SK-N-SH (cell line): ENCODE measurements around the gene GSPT2. TPM values are rescaled to one million over a fixed set of nuclear protein-coding genes. Genes with fewer than 3 reads are reported as not detected.

ENCODE experiments used
- CTCF ChIA-PET: fragments of 300-600, 350-600 bp; formaldehyde crosslinking; extraction: SDS; loops from one replicate; lab custom pipeline; 2021; lab: Yijun Ruan, JAX
- POLR2A ChIA-PET: fragments of 350-600 bp; sonication (Branson Sonifier 250); formaldehyde crosslinking; extraction: SDS; loops from one replicate; lab custom pipeline; 2020; ENCODE audit warnings: antibody characterized with exemption, inconsistent platforms; lab: Yijun Ruan, JAX
- DNase-seq: peaks from one replicate; pipeline ENCODE4 v3.0.0; 2012
- H2AFZ ChIP-seq: fragments of 200-600 bp; sonication (generic); 2 replicates; pipeline ENCODE4 v1.8.1; 2016; ENCODE audit warnings: antibody characterized with exemption, mild to moderate bottlenecking, low read depth
- H3F3A ChIP-seq: fragments of 200-600 bp; sonication (generic); replicated peaks from 2 replicates; pipeline ENCODE3; 2016; ENCODE audit warnings: antibody characterized with exemption, mild to moderate bottlenecking; ENCODE audit not compliant: insufficient read depth
- H3K27ac ChIP-seq, 2 experiments: fragments of 200-500 bp in 1 of 2; fragments of 200-600 bp in 1 of 2; sonication (Bioruptor generic) in 1 of 2; sonication (generic), shearing (Covaris generic) in 1 of 2; 2 replicates each; pipeline versions ENCODE4 v1.5.1 to v1.6.1; 2014 to 2016; ENCODE audit warnings: low read depth in 2 of 2, inconsistent platforms in 1 of 2, low read length in 1 of 2, mild to moderate bottlenecking in 1 of 2, mixed read lengths in 1 of 2
- H3K27me3 ChIP-seq: fragments of 200-600 bp; sonication (generic), shearing (Covaris generic); 2 replicates; pipeline ENCODE4 v1.6.1; 2016; ENCODE audit warnings: mixed run types; ENCODE audit not compliant: insufficient read depth
- H3K36me3 ChIP-seq, 2 experiments: fragments of 200-500 bp in 1 of 2; fragments of 200-600 bp in 1 of 2; sonication (Bioruptor generic) in 1 of 2; sonication (generic) in 1 of 2; replicated peaks in 1 of 2; 2 replicates each; pipeline versions ENCODE3 to v1.5.1; 2014 to 2016; ENCODE audit warnings: low read length in 1 of 2, mild to moderate bottlenecking in 1 of 2; ENCODE audit not compliant: insufficient read depth in 2 of 2, control insufficient read depth in 1 of 2
- H3K4me1 ChIP-seq, 2 experiments: fragments of 200-500 bp in 1 of 2; fragments of 200-600 bp in 1 of 2; sonication (Bioruptor generic) in 1 of 2; sonication (generic), shearing (Covaris generic) in 1 of 2; 2 replicates each; pipeline versions ENCODE4 v1.5.1 to v1.6.1; 2014 to 2016; ENCODE audit warnings: low read depth in 1 of 2, low read length in 1 of 2, mixed run types in 1 of 2; ENCODE audit not compliant: insufficient read depth in 2 of 2, control insufficient read depth in 1 of 2
- H3K4me2 ChIP-seq: fragments of 200-600 bp; sonication (generic), shearing (Covaris generic); 2 replicates; pipeline ENCODE4 v1.6.1; 2017; ENCODE audit warnings: mixed run types
- H3K4me3 ChIP-seq, 2 experiments: fragments of 200-500 bp in 1 of 2; fragments of 200-600 bp in 1 of 2; sonication (Bioruptor generic) in 1 of 2; sonication (generic), shearing (Covaris generic) in 1 of 2; 2 replicates each; pipeline versions ENCODE4 v1.5.1 to v1.8.1; 2014 to 2016; ENCODE audit warnings: low read depth in 2 of 2, inconsistent platforms in 1 of 2, low read length in 1 of 2, mild to moderate bottlenecking in 1 of 2, mixed read lengths in 1 of 2, moderate library complexity in 1 of 2
- H3K79me2 ChIP-seq: fragments of 200-600 bp; sonication (generic); 2 replicates; pipeline ENCODE4 v1.8.1; 2017; ENCODE audit warnings: mild to moderate bottlenecking; ENCODE audit not compliant: insufficient read depth
- H3K9ac ChIP-seq: fragments of 200-600 bp; sonication (generic); 2 replicates; pipeline ENCODE4 v1.6.1; 2017; ENCODE audit warnings: mixed run types
- H3K9me2 ChIP-seq: fragments of 200-600 bp; sonication (generic); 2 replicates; pipeline ENCODE4 v1.6.1; 2017; ENCODE audit warnings: mixed run types
- H3K9me3 ChIP-seq: fragments of 200-600 bp; sonication (generic); 2 replicates; pipeline ENCODE4 v1.6.1; 2017; ENCODE audit warnings: mixed run types, mild to moderate bottlenecking, moderate library complexity
- H4K20me1 ChIP-seq: fragments of 200-600 bp; sonication (generic); 2 replicates; pipeline ENCODE4 v1.6.1; 2017; ENCODE audit warnings: mild to moderate bottlenecking, mixed run types; ENCODE audit not compliant: insufficient read depth
- FOXJ3 ChIP-seq: sonication (generic); formaldehyde crosslinking; IDR thresholded peaks from 2 replicates; pipeline ENCODE4 v1.5.1; 2020; ENCODE audit warnings: mild to moderate bottlenecking, missing genetic modification reagents
- GATA2 ChIP-seq: sonication (generic); formaldehyde crosslinking; IDR thresholded peaks from 2 replicates; pipeline ENCODE4 v1.5.0; 2020; ENCODE audit warnings: mild to moderate bottlenecking, missing genetic modification reagents
- TEAD4 ChIP-seq: IDR thresholded peaks from 2 replicates; pipeline ENCODE4 v1.4.0; 2012; ENCODE audit warnings: mild to moderate bottlenecking, borderline replicate concordance; ENCODE audit not compliant: insufficient read depth
- WGBS: methylation state at CpG from one replicate; pipeline ENCODE4 v1.1.6; 2017; ENCODE audit warnings: low lambda C conversion rate; 5-methylcytosine and 5-hydroxymethylcytosine counted together
- polyA plus RNA-seq, 3 experiments: library from polyadenylated mRNA; depleted of rRNA; stranded (reverse); fragments of >200 nt; gene quantifications; 2 replicates each; pipeline ENCODE4 v1.2.3, GENCODE V29; 2012
- TF ChIP-seq, protein P1 (sequence below): fragments of 200-600 bp; sonication (generic); IDR thresholded peaks from 2 replicates; pipeline ENCODE4 v1.6.1; 2017; ENCODE audit warnings: antibody characterized with exemption, mild to moderate bottlenecking, moderate library complexity
- TF ChIP-seq, protein P2 (sequence below): IDR thresholded peaks from 2 replicates; pipeline ENCODE4 v1.6.1; 2012; ENCODE audit warnings: mild to moderate bottlenecking, low read depth, low read length, moderate library complexity

Gene GSPT2
- polyA plus RNA-seq, 1 of the 3 experiments (the other 2 are of a cell fraction) = 2.5 TPM

- no peaks in the 10 kb centered on the region for H3K9me2 ChIP-seq
- H3F3A ChIP-seq = no peaks in the 10 kb centered on the region
- no peaks in the 10 kb centered on the region for H3K79me2 ChIP-seq
- CTCF ChIA-PET = no interaction called here
- WGBS = 11% methylated on average over 3 of the region's 3 CpGs
- POLR2A ChIA-PET = no interaction called here
- DNase-seq = no peak
- no peak overlapping the region for H3K4me3 ChIP-seq
- no peak overlapping the region for H3K9ac ChIP-seq
- H3K27ac ChIP-seq = no peak overlapping the region
- no peaks in the 10 kb centered on the region; the same call in 1 of the 2 replicates for H3K27me3 ChIP-seq
- no peaks in the 10 kb centered on the region for H4K20me1 ChIP-seq
- no peaks in the 10 kb centered on the region for H3K4me1 ChIP-seq
- no peak for TF ChIP-seq TEAD4
- H3K9me3 ChIP-seq = no peaks in the 10 kb centered on the region
- no peaks in the 10 kb centered on the region for H3K36me3 ChIP-seq
- H3K4me2 ChIP-seq = no peak overlapping the region
- H2AFZ ChIP-seq = no peak overlapping the region
These were observed 36.1 kb downstream of the GSPT2 start for GRCh38 chrX:51779306-51779705.

GRCh38 chrX:51795136-51795535, 51.9 kb downstream of the GSPT2 start:
- Histone ChIP-seq H2AFZ (no peak overlapping the region), H3K9me2 (no peaks in the 10 kb centered on the region), H4K20me1 (no peaks in the 10 kb centered on the region), H3K79me2 (no peaks in the 10 kb centered on the region), H3K4me2 (no peak overlapping the region), H3K9ac (no peak overlapping the region), H3F3A (no peaks in the 10 kb centered on the region), H3K4me3 (no peak overlapping the region), H3K9me3 (no peaks in the 10 kb centered on the region), H3K4me1 (no peaks in the 10 kb centered on the region), H3K27ac (no peak overlapping the region), H3K27me3 (peaks cover 7% of the 10 kb centered on the region; the same call in 1 of the 2 replicates), H3K36me3 (no peaks in the 10 kb centered on the region)
- DNase-seq = no peak
- ChIA-PET CTCF (no interaction called here), POLR2A (no interaction called here)
- 28% methylated on average over 2 of the region's 2 CpGs for whole genome bisulfite sequencing
- TF ChIP-seq, protein P1, sequence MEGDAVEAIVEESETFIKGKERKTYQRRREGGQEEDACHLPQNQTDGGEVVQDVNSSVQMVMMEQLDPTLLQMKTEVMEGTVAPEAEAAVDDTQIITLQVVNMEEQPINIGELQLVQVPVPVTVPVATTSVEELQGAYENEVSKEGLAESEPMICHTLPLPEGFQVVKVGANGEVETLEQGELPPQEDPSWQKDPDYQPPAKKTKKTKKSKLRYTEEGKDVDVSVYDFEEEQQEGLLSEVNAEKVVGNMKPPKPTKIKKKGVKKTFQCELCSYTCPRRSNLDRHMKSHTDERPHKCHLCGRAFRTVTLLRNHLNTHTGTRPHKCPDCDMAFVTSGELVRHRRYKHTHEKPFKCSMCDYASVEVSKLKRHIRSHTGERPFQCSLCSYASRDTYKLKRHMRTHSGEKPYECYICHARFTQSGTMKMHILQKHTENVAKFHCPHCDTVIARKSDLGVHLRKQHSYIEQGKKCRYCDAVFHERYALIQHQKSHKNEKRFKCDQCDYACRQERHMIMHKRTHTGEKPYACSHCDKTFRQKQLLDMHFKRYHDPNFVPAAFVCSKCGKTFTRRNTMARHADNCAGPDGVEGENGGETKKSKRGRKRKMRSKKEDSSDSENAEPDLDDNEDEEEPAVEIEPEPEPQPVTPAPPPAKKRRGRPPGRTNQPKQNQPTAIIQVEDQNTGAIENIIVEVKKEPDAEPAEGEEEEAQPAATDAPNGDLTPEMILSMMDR = no peak
- TF ChIP-seq GATA2 (CRISPR knock-in tag) = no peak
- no peak for TF ChIP-seq FOXJ3 (CRISPR knock-in tag)
- TF ChIP-seq, protein P2, sequence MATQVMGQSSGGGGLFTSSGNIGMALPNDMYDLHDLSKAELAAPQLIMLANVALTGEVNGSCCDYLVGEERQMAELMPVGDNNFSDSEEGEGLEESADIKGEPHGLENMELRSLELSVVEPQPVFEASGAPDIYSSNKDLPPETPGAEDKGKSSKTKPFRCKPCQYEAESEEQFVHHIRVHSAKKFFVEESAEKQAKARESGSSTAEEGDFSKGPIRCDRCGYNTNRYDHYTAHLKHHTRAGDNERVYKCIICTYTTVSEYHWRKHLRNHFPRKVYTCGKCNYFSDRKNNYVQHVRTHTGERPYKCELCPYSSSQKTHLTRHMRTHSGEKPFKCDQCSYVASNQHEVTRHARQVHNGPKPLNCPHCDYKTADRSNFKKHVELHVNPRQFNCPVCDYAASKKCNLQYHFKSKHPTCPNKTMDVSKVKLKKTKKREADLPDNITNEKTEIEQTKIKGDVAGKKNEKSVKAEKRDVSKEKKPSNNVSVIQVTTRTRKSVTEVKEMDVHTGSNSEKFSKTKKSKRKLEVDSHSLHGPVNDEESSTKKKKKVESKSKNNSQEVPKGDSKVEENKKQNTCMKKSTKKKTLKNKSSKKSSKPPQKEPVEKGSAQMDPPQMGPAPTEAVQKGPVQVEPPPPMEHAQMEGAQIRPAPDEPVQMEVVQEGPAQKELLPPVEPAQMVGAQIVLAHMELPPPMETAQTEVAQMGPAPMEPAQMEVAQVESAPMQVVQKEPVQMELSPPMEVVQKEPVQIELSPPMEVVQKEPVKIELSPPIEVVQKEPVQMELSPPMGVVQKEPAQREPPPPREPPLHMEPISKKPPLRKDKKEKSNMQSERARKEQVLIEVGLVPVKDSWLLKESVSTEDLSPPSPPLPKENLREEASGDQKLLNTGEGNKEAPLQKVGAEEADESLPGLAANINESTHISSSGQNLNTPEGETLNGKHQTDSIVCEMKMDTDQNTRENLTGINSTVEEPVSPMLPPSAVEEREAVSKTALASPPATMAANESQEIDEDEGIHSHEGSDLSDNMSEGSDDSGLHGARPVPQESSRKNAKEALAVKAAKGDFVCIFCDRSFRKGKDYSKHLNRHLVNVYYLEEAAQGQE = no peak

Other genes with a start within 250 kb of the GSPT2 start
- 7.6 and 8.6 TPM in 2 replicates for gene NUDT11, start 246.8 kb upstream of the GSPT2 start, polyA plus RNA-seq (2012; rRNA removed)
- 0.67 and 0.80 TPM in 2 replicates for gene CENPVL3, start 124.5 kb upstream of the GSPT2 start, polyA plus RNA-seq (2012; rRNA removed)
- 0.03 and 0.06 TPM in 2 replicates for gene CENPVL2, start 60.6 kb upstream of the GSPT2 start, polyA plus RNA-seq (2012; rRNA removed)
- gene CENPVL1, start 32.9 kb upstream of the GSPT2 start, polyA plus RNA-seq (2012; rRNA removed) = 0.03 and 0.06 TPM in 2 replicates
- gene MAGED1, start 150.2 kb downstream of the GSPT2 start, polyA plus RNA-seq (2012; rRNA removed) = 184 and 189 TPM in 2 replicates